ENCODE measurements around the gene RPS16. TPM values are rescaled to one million over a fixed set of nuclear protein-coding genes. Genes with fewer than 3 reads are reported as not detected.

Gene RPS16
- total and polyA plus RNA-seq, 2 of the 13 experiments (the other 11 are each of a cell fraction or from before 2014, with no cell fraction given): 488 to 2,583 TPM

GRCh38 chr19:39435499-39436349 lies at the start of gene RPS16 (continued):
- TF ChIP-seq, protein P1, sequence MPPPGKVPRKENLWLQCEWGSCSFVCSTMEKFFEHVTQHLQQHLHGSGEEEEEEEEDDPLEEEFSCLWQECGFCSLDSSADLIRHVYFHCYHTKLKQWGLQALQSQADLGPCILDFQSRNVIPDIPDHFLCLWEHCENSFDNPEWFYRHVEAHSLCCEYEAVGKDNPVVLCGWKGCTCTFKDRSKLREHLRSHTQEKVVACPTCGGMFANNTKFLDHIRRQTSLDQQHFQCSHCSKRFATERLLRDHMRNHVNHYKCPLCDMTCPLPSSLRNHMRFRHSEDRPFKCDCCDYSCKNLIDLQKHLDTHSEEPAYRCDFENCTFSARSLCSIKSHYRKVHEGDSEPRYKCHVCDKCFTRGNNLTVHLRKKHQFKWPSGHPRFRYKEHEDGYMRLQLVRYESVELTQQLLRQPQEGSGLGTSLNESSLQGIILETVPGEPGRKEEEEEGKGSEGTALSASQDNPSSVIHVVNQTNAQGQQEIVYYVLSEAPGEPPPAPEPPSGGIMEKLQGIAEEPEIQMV (CRISPR knock-in tag; IDR thresholded peaks at IDR 0.05; ENCODE audit: low read depth): peak; percentile 98; the same call in 1 of the 2 replicates
- no peak; the same call in 1 of the 2 replicates for TF ChIP-seq STAG1 (CRISPR knock-in tag; IDR thresholded peaks at IDR 0.05)
- 0 out of 2 replicates have a peak, but pooled peaks have one; percentile 70 for TF ChIP-seq ZNF138 (CRISPR knock-in tag; IDR thresholded peaks at IDR 0.05; ENCODE audit: low read depth)
- TF ChIP-seq THYN1 (CRISPR knock-in tag; IDR thresholded peaks at IDR 0.05; ENCODE audit: borderline replicate concordance, low read depth): no peak
- peak; percentile 88 for TF ChIP-seq SP2 (CRISPR knock-in tag; IDR thresholded peaks at IDR 0.05)
- peak; percentile 87; the same call in 1 of the 2 replicates for TF ChIP-seq ELF4 (CRISPR knock-in tag; IDR thresholded peaks at IDR 0.05; ENCODE audit: borderline replicate concordance)
- no peak for TF ChIP-seq SMARCE1 (IDR thresholded peaks at IDR 0.05; ENCODE audit: borderline replicate concordance)
- TF ChIP-seq CCDC6 (CRISPR knock-in tag; IDR thresholded peaks at IDR 0.05): peak; percentile 80; the same call in 1 of the 2 replicates
- TF ChIP-seq CEBPG (CRISPR knock-in tag; IDR thresholded peaks at IDR 0.05): peak; percentile 35; the same call in 1 of the 2 replicates
- TF ChIP-seq AGO1 (IDR thresholded peaks at IDR 0.05; ENCODE audit: low read depth, low read length, poor library complexity, severe bottlenecking): peak; percentile 74
- TF ChIP-seq ZMYM4 (CRISPR knock-in tag; IDR thresholded peaks at IDR 0.05): peak; percentile 76; the same call in 1 of the 2 replicates
- TF ChIP-seq, protein P2, sequence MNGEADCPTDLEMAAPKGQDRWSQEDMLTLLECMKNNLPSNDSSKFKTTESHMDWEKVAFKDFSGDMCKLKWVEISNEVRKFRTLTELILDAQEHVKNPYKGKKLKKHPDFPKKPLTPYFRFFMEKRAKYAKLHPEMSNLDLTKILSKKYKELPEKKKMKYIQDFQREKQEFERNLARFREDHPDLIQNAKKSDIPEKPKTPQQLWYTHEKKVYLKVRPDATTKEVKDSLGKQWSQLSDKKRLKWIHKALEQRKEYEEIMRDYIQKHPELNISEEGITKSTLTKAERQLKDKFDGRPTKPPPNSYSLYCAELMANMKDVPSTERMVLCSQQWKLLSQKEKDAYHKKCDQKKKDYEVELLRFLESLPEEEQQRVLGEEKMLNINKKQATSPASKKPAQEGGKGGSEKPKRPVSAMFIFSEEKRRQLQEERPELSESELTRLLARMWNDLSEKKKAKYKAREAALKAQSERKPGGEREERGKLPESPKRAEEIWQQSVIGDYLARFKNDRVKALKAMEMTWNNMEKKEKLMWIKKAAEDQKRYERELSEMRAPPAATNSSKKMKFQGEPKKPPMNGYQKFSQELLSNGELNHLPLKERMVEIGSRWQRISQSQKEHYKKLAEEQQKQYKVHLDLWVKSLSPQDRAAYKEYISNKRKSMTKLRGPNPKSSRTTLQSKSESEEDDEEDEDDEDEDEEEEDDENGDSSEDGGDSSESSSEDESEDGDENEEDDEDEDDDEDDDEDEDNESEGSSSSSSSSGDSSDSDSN (CRISPR knock-in tag; IDR thresholded peaks at IDR 0.05): peak; percentile 63
- TF ChIP-seq ZSCAN31 (CRISPR knock-in tag; IDR thresholded peaks at IDR 0.05; ENCODE audit: low read depth): peak; percentile 88
- peak; percentile 64; the same call in 1 of the 2 replicates for TF ChIP-seq NFKB2 (CRISPR knock-in tag; IDR thresholded peaks at IDR 0.05; ENCODE audit: borderline replicate concordance)
- peak; percentile 77 for TF ChIP-seq ZNF772 (CRISPR knock-in tag; IDR thresholded peaks at IDR 0.05)
- no peak for TF ChIP-seq WIZ (CRISPR knock-in tag; IDR thresholded peaks at IDR 0.05)
- TF ChIP-seq ZNF234 (CRISPR knock-in tag; conservative IDR thresholded peaks at IDR 0.05): no peak
- no peak for TF ChIP-seq MED13 (CRISPR knock-in tag; IDR thresholded peaks at IDR 0.05)
- TF ChIP-seq RFX1 (IDR thresholded peaks at IDR 0.05): no peak
- TF ChIP-seq, protein P3, sequence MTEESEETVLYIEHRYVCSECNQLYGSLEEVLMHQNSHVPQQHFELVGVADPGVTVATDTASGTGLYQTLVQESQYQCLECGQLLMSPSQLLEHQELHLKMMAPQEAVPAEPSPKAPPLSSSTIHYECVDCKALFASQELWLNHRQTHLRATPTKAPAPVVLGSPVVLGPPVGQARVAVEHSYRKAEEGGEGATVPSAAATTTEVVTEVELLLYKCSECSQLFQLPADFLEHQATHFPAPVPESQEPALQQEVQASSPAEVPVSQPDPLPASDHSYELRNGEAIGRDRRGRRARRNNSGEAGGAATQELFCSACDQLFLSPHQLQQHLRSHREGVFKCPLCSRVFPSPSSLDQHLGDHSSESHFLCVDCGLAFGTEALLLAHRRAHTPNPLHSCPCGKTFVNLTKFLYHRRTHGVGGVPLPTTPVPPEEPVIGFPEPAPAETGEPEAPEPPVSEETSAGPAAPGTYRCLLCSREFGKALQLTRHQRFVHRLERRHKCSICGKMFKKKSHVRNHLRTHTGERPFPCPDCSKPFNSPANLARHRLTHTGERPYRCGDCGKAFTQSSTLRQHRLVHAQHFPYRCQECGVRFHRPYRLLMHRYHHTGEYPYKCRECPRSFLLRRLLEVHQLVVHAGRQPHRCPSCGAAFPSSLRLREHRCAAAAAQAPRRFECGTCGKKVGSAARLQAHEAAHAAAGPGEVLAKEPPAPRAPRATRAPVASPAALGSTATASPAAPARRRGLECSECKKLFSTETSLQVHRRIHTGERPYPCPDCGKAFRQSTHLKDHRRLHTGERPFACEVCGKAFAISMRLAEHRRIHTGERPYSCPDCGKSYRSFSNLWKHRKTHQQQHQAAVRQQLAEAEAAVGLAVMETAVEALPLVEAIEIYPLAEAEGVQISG (CRISPR knock-in tag; IDR thresholded peaks at IDR 0.05): peak; percentile 94
- peak; percentile 97 for TF ChIP-seq KAT8 (CRISPR knock-in tag; IDR thresholded peaks at IDR 0.05)
- no peak for TF ChIP-seq HES4 (CRISPR knock-in tag; IDR thresholded peaks at IDR 0.05; ENCODE audit: borderline replicate concordance)
- TF ChIP-seq ZNF740 (CRISPR knock-in tag; IDR thresholded peaks at IDR 0.05): no peak

All from HepG2 (cell line).